Measurements from ENCODE around the gene COPG2. TPM values are rescaled to one million over a fixed set of nuclear protein-coding genes. Genes with fewer than 3 reads are reported as not detected.

Gene COPG2
- total and polyA plus RNA-seq, 2 of the 4 experiments (the other 2 are of a cell fraction), result 18.1 to 50.0 TPM

- no peak overlapping the region for H3K4ac ChIP-seq (ENCODE audit: low read depth, low read length)
- no peak overlapping the region for H3K4me3 ChIP-seq (ENCODE audit: insufficient read depth, low read depth, low read length)
- no peak overlapping the region for H3K4me2 ChIP-seq (ENCODE audit: low read depth, low read length)
- intact Hi-C loops (cut with micrococcal nuclease), result no loop called here
- H4K20me1 ChIP-seq (ENCODE audit: insufficient read depth, low read length), result no peaks in the 10 kb centered on the region
- H3K36me3 ChIP-seq (ENCODE audit: control insufficient read depth, insufficient read depth, low read length), result no peaks in the 10 kb centered on the region
- H2BK120ac ChIP-seq (ENCODE audit: low read depth, low read length), result 0 out of 2 replicates have a peak overlapping the region, but pooled peaks have one; percentile 32
- no peak overlapping the region for H3K18ac ChIP-seq (ENCODE audit: low read depth, low read length)
- H3K9ac ChIP-seq (ENCODE audit: low read depth, low read length), result no peak overlapping the region
- no TSS peak for BruUV-seq (replicated peaks)
- peak; percentile 37 for ATAC-seq (ENCODE audit: low read depth)
- H3K14ac ChIP-seq (replicated peaks; ENCODE audit: low read depth, low read length), result no peak overlapping the region
- DNase-seq, result peak; percentile 88
- no peak overlapping the region for H3K23ac ChIP-seq (ENCODE audit: low read depth, low read length)
- H2AK5ac ChIP-seq (ENCODE audit: low read depth, low read length), result no peak overlapping the region
- H3K9me1 ChIP-seq (ENCODE audit: insufficient read depth, low read length), result no peaks in the 10 kb centered on the region
- H2AK9ac ChIP-seq (replicated peaks; ENCODE audit: low read depth, low read length, poor library complexity), result no peak overlapping the region
- no peak overlapping the region for H2BK20ac ChIP-seq (ENCODE audit: low read depth, low read length)
- in situ Hi-C loops (cut with MboI; ENCODE audit: low sequenced_read_pairs), result no loop called here
- dilution Hi-C loops (cut with HindIII; ENCODE audit: low sequenced_read_pairs, unreplicated experiment), result no loop called here
- H3K27ac ChIP-seq (ENCODE audit: insufficient read depth, low read length), result no peak overlapping the region
- TF ChIP-seq NFE2L2 (IDR thresholded peaks at IDR 0.05; ENCODE audit: low read depth, low read length) (no peak), CTCF (conservative IDR thresholded peaks at IDR 0.05; ENCODE audit: low read depth, low read length) (no peak), RCOR1 (IDR thresholded peaks at IDR 0.05; ENCODE audit: insufficient replicate concordance, low read length) (no peak), RFX5 (IDR thresholded peaks at IDR 0.05; ENCODE audit: low read depth, low read length) (no peak)
- no peak overlapping the region for H4K5ac ChIP-seq (ENCODE audit: low read depth, low read length)
- H3K79me1 ChIP-seq (ENCODE audit: low read depth in 1 of 2, low read length in 2 of 2), result no peaks in the 10 kb centered on the region; a peak in 2 of 4 replicates
- WGBS, 2 experiments (ENCODE audit: extremely low coverage in 2 of 2, insufficient read length in 1 of 2), result 61% methylated on average over 3 of the region's 9 CpGs; no CpG with 5 or more reads in 1 of the 2 experiments
- peak overlapping the region; percentile 47 for H2BK5ac ChIP-seq (ENCODE audit: low read depth, low read length, poor library complexity, severe bottlenecking)
- POLR2A ChIA-PET (ENCODE audit: unreplicated experiment), result no interaction called here
- no peaks in the 10 kb centered on the region for H3K27me3 ChIP-seq (ENCODE audit: control insufficient read depth, insufficient read depth, low read length)
- H2BK15ac ChIP-seq (ENCODE audit: low read depth, low read length), result no peak overlapping the region
- H3K4me1 ChIP-seq (ENCODE audit: control insufficient read depth, insufficient read depth, low read length), result no peaks in the 10 kb centered on the region
- CTCF ChIA-PET, result interaction anchor here (0.7 kb wide), 1 partner anchor 239 kb away, joined by 3 read pairs; no protein-coding TSS in a partner anchor
- H4K8ac ChIP-seq (ENCODE audit: low read depth in 2 of 2, low read length in 2 of 2), result peak overlapping the region in 1 of 2 experiments; percentile 23; a peak in 1 of 4 replicates
- no peak overlapping the region for H2AFZ ChIP-seq (replicated peaks; ENCODE audit: low read length, poor library complexity)
- H3K56ac ChIP-seq (ENCODE audit: extremely low read depth, insufficient read depth, low read length), result no peak overlapping the region
- no peaks in the 10 kb centered on the region for H3K9me3 ChIP-seq (ENCODE audit: control insufficient read depth, insufficient read depth, low read length)
- no peak overlapping the region for H4K91ac ChIP-seq (ENCODE audit: insufficient read depth, low read depth, low read length)
These were observed 102.2 kb downstream of the COPG2 start for GRCh38 chr7:130566168-130566897.
